ENCODE data around the gene MLNR. TPM values are rescaled to one million over a fixed set of nuclear protein-coding genes. Genes with fewer than 3 reads are reported as not detected.
A peak's percentile ranks its signal among the peaks of the same experiment; 100 is the strongest.

MLNR gene
- total RNA-seq, 3 donors from 2014 or later, result not detected

GRCh38 chr13:49217962-49218492 is 2.1 kb upstream of the MLNR start:
- intact Hi-C loops (cut with DNase I; ENCODE audit: low total_unique reads), result no loop called here
- no peaks in the 10 kb centered on the region for H3K9me3 ChIP-seq
- no peak overlapping the region for H3K27ac ChIP-seq
- DNase-seq (ENCODE audit: low spot score in 2 of 2), result no peak
- H3K27me3 ChIP-seq, result peaks cover 0 to 47% of the 10 kb centered on the region in 2 donors
- H3K4me1 ChIP-seq, result no peaks in the 10 kb centered on the region
- no peaks in the 10 kb centered on the region for H3K36me3 ChIP-seq
- TF ChIP-seq POLR2A (IDR thresholded peaks at IDR 0.05), result no peak
- TF ChIP-seq CTCF (IDR thresholded peaks at IDR 0.05), result no peak
- no peak overlapping the region for H3K4me3 ChIP-seq

GRCh38 chr13:49218493-49219051 is 1.6 kb upstream of the MLNR start:
- intact Hi-C loops (cut with DNase I; ENCODE audit: low total_unique reads), result no loop called here
- Histone ChIP-seq H3K27me3 (peaks cover 0 to 47% of the 10 kb centered on the region in 2 donors), H3K9me3 (no peaks in the 10 kb centered on the region), H3K4me3 (no peak overlapping the region), H3K27ac (no peak overlapping the region), H3K36me3 (no peaks in the 10 kb centered on the region), H3K4me1 (no peaks in the 10 kb centered on the region)
- no peak for TF ChIP-seq POLR2AphosphoS5 (IDR thresholded peaks at IDR 0.05)
- TF ChIP-seq POLR2A (IDR thresholded peaks at IDR 0.05), result no peak
- no peak for TF ChIP-seq CTCF (IDR thresholded peaks at IDR 0.05)
- DNase-seq (ENCODE audit: low spot score in 2 of 2), result no peak

GRCh38 chr13:49219647-49220035 is 497 bp upstream of the MLNR start:
- TF ChIP-seq CTCF (IDR thresholded peaks at IDR 0.05), result no peak
- TF ChIP-seq POLR2AphosphoS5 (IDR thresholded peaks at IDR 0.05), result no peak
- TF ChIP-seq POLR2A (IDR thresholded peaks at IDR 0.05), result no peak
- intact Hi-C loops (cut with DNase I; ENCODE audit: low total_unique reads), result no loop called here
- Histone ChIP-seq H3K27me3 (peaks cover 0 to 47% of the 10 kb centered on the region in 2 donors), H3K36me3 (no peaks in the 10 kb centered on the region), H3K4me3 (peak overlapping the region; percentile 29 to 77 (median 49)), H3K9me3 (no peaks in the 10 kb centered on the region), H3K4me1 (no peaks in the 10 kb centered on the region), H3K27ac (no peak overlapping the region)
- DNase-seq (ENCODE audit: low spot score in 2 of 2), result no peak

GRCh38 chr13:49220856-49221589 is 885 bp downstream of the MLNR start:
- Histone ChIP-seq H3K4me3 (peak overlapping the region; percentile 29 to 77 (median 49)), H3K9me3 (no peaks in the 10 kb centered on the region), H3K36me3 (no peaks in the 10 kb centered on the region), H3K4me1 (no peaks in the 10 kb centered on the region), H3K27ac (no peak overlapping the region), H3K27me3 (peaks cover 0 to 47% of the 10 kb centered on the region in 2 donors)
- TF ChIP-seq POLR2A (IDR thresholded peaks at IDR 0.05), result no peak
- intact Hi-C loops (cut with DNase I; ENCODE audit: low total_unique reads), result no loop called here
- no peak for DNase-seq (ENCODE audit: low spot score in 2 of 2)

GRCh38 chr13:49221590-49221965 is 1.4 kb downstream of the MLNR start:
- no peak for DNase-seq (ENCODE audit: low spot score in 2 of 2)
- TF ChIP-seq CTCF (IDR thresholded peaks at IDR 0.05), result no peak
- TF ChIP-seq POLR2AphosphoS5 (IDR thresholded peaks at IDR 0.05), result no peak
- no peak for TF ChIP-seq POLR2A (IDR thresholded peaks at IDR 0.05)
- Histone ChIP-seq H3K9me3 (no peaks in the 10 kb centered on the region), H3K36me3 (no peaks in the 10 kb centered on the region), H3K27me3 (peaks cover 0 to 47% of the 10 kb centered on the region in 2 donors), H3K4me1 (no peaks in the 10 kb centered on the region), H3K4me3 (no peak overlapping the region), H3K27ac (no peak overlapping the region)
- intact Hi-C loops (cut with DNase I; ENCODE audit: low total_unique reads), result no loop called here

Measured in breast epithelium (tissue), 4 donors.